Activated CD4-positive, CD25-positive, alpha-beta regulatory T cell treated with anti-CD3 and anti-CD28 coated beads, Interleukin-2, amount 50 U/mL, for 24 hours (primary cell): Measurements from ENCODE around the gene R3HDM2.
A peak's percentile ranks its signal among the peaks of the same experiment; 100 is the strongest.

Experiments
- ATAC-seq, 2 donors: fragments of 150-1000 bp; cut with Tn5 transposase; one replicate each; pipeline ENCODE4 v1.10.0; 2021; ENCODE audit warnings: mild to moderate bottlenecking in 1 of 2, moderate library complexity in 1 of 2

Gene R3HDM2

DNA sequence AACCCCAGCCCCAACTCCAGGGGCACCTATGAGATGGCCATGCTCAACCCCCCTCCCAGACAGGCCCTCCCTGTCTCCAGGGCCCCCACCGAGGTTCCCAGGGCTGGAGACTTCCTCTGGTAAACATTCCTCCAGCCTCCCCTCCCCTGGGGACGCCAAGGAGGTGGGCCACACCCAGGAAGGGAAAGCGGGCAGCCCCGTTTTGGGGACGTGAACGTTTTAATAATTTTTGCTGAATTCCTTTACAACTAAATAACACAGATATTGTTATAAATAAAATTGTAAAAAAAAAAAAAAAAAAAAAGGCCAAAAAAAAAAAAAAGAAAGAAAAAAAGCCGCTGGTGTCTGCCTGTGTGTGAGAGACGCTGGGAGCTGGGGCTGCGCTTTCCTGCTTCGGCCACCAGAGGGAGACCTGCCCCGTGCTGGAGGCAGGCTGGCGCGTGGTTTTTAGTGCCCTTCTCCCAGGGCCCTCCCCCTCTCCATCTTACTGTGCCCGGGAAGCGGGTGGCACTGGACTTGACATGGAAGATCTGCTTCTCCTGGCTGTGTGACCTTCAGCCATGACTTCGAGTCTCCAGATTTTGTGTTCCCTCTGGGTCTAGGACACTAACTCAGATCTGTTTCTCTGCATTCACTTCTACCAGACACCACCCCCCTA, 217.7 kb downstream of the R3HDM2 start:
- peak; percentile 67 to 69 for ATAC-seq

DNA sequence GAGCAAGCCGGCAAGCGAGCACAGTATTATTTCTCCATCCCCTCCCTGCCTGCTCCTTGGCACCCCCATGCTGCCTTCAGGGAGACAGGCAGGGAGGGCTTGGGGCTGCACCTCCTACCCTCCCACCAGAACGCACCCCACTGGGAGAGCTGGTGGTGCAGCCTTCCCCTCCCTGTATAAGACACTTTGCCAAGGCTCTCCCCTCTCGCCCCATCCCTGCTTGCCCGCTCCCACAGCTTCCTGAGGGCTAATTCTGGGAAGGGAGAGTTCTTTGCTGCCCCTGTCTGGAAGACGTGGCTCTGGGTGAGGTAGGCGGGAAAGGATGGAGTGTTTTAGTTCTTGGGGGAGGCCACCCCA, 218.2 kb downstream of the R3HDM2 start:
- ATAC-seq, result no peak

DNA sequence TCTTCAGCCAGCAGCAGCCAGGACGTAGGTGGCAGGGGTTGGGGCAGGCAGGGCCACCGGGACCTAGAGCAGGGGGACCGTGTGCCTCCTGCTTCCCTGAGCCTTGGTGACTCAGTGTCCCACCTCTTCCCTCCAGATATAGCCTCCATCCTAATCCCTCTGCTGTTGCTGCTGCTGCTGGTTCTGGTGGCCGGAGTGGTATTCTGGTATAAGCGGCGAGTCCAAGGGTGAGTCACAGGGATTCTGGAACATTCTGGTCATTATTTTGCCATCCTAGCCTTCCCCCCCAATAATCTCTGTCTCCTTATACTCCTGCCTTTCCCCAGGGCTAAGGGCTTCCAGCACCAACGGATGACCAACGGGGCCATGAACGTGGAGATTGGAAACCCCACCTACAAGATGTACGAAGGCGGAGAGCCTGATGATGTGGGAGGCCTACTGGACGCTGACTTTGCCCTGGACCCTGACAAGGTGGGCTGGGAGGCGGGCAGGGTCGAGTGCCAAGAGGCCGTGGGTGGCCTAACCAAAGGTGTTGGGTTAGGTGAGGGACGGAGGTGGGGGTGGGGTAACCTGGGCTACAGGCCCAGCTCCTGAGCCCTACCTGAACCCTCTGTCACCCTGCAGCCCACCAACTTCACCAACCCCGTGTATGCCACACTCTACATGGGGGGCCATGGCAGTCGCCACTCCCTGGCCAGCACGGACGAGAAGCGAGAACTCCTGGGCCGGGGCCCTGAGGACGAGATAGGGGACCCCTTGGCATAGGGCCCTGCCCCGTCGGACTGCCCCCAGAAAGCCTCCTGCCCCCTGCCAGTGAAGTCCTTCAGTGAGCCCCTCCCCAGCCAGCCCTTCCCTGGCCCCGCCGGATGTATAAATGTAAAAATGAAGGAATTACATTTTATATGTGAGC, 218.8 kb downstream of the R3HDM2 start:
- ATAC-seq, result no peak

DNA sequence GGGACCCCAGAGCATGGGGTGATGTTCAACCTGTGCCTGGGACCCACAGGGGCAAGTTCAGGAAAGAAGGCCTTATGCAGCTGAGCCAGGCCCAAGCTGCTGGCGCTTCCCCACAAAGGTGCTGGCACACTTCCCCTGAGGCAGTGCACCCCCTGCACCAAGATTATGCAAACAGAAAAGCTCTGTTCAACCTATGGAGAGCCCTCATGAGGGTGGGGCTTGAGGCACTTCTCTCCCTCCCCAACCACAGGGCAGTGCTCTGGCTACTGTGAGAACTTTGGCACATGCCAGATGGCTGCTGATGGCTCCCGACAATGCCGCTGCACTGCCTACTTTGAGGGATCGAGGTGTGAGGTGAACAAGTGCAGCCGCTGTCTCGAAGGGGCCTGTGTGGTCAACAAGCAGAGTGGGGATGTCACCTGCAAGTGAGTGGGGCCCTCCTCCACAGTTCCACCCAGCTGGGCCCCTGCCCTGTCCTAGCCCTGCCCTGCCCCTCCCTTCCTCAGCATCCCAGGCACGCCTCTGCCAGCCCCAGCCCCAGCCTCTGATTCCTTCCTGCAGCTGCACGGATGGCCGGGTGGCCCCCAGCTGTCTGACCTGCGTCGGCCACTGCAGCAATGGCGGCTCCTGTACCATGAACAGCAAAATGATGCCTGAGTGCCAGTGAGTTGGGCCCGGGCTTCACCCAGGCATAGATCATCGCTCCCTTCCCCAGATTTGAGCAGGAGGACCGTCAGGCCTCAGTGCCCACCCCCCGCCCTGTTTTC, 219.7 kb downstream of the R3HDM2 start:
- ATAC-seq, result no peak

DNA sequence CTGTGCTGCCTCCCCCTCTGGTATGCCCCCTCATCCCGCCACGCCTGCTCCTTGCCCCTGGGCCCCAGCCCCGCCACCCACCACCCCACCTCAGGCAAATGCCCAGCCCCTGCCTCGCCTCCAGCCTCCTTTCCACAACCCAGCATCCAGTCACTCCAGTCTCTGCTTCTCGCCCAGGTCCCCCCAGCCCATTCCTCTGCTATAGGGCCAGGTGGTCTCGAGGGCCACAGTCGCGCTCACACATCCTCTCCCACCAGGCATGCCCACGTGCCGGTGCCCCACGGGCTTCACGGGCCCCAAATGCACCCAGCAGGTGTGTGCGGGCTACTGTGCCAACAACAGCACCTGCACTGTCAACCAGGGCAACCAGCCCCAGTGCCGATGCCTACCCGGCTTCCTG, 220.4 kb downstream of the R3HDM2 start:
- no peak for ATAC-seq

DNA sequence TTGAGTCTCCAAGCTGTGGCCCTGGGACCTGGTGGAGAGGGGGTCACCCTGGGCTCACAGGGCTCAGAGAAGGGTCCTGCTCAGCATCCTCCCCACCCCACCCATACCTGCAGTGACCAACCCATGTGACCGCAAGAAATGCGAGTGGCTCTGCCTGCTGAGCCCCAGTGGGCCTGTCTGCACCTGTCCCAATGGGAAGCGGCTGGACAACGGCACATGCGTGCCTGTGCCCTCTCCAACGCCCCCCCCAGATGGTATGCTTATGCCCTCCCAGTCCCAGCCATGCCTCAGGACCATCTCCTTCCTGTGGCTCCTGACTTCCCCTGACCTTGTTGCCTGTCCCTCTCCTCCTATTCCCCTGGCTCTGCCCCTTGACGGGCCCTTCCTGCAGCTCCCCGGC, 220.9 kb downstream of the R3HDM2 start:
- ATAC-seq, result no peak

DNA sequence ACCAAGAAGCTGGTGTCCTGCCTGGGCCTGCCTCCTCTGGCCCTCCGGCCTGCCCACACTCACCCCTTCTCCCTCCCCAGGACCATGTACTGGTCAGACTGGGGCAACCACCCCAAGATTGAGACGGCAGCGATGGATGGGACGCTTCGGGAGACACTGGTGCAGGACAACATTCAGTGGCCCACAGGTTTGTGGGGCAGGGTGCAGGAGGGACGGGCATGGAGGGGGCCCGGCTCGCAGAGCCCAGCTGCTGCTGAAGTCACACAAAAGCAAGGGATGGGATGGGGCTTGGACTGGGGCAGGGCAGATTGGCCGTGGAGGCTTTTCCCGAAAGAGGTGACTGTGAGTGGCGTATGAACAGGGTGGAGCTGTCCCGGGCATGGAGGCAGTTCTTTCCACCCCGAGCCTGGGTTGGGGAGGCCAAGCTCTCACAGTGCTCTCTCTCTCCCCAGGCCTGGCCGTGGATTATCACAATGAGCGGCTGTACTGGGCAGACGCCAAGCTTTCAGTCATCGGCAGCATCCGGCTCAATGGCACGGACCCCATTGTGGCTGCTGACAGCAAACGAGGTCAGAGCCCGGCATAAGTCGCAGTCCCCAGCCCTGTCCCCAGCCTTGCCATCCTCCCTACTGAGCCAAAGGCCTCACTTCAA, 222.1 kb downstream of the R3HDM2 start:
- ATAC-seq, result no peak

DNA sequence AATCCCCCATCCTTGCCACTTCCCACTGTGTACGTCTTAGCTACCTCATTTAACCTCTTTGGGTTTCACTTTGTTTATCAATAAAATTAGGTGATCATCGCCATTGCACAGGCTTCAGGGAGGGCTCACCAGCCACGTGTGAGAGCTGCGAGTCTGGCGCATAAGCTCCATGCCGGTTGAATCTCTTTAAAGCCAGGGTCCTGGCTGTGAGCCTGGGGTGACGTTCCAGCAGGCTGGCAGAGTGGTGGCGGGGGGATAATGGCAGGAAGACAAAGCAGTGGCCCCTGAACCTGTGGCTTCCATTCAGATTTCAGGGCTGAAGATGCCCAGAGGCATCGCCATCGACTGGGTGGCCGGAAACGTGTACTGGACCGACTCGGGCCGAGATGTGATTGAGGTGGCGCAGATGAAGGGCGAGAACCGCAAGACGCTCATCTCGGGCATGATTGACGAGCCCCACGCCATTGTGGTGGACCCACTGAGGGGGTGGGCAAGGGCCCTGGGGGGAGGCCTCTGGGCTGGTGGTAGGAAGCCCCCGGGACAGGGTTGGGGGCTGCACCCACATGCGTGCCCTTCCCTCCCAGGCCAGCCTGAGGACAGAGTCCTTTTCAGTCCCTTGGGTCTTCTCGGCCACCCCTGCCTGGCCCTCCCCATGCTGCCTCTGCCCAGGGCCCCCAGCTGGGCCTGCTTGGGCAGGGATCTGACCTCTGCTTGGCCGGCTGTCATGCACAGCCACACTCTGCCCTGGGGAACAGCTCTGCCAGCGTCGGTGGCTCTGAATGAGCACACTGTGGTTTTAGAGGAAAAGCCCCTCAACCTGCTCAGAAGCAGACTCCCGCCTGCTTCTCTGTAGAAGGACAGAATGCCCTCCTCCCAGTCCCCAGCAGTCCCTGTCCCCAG, 222.9 kb downstream of the R3HDM2 start:
- ATAC-seq, result no peak

DNA sequence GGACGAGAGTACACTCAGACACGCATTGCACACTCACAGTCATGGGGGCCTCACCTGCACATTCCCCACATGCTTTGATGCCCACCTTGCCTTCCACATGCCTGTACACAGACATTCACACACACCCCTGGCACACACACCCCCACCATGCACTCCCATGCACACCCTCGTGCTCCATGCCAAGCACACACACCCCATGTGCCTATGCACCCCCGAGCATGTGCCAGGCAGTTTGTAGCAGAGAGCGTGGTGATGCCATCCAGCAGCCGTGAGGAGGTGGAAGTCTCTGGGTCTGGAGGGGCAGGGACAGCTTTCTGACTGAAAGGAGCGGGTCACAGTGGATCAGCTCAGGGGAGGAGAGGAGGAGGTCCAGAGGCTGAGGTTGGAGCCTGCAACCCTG, 224.9 kb downstream of the R3HDM2 start:
- no peak for ATAC-seq

DNA sequence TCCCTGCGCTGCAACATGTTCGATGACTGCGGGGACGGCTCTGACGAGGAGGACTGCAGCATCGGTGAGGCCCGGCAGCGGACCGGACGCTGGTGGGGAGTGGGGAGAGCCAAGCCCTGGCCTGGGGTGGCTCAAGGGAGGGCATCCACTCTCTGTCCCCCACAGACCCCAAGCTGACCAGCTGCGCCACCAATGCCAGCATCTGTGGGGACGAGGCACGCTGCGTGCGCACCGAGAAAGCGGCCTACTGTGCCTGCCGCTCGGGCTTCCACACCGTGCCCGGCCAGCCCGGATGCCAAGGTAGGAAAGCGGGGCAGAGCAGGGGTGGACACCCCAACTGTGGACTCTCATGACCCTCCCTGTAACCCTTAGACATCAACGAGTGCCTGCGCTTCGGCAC, 225.7 kb downstream of the R3HDM2 start:
- ATAC-seq, result no peak

DNA sequence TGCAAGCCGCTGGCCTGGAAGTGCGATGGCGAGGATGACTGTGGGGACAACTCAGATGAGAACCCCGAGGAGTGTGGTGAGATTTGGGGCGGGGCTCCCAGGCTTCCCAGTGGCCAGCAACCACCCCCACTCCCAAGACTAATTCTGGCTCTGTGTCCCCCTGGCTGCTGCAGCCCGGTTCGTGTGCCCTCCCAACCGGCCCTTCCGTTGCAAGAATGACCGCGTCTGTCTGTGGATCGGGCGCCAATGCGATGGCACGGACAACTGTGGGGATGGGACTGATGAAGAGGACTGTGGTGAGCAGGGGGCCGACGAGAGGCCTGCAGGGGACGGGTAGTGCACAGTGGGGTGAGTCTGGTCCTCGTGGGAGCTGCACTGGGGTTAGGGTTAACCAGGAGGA, 226.4 kb downstream of the R3HDM2 start:
- no peak for ATAC-seq

DNA sequence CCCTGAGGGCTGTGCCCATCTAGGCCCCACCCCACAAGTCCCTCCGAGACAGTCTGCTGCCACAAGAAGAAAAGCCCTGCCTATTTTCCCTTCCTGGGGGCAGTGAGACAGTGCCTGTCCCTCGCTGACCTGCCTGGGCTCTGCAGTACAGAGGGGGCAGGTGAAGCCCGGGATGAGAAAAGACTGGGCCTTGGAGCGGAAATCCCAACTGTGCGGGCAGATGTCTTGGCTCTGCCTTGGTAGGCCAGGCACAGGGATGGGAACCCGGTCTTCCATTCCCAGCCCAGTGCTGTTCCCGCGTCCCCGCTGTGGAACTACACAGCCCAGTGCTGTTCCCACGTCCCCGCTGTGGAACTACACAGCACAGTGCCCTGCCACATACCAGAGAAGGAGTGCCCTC, 227.1 kb downstream of the R3HDM2 start:
- no peak for ATAC-seq
